HuH-7.5 (cell line): ENCODE results near the gene CPLX3.

Experiments
- DNase-seq: peaks from one replicate; pipeline ENCODE4 v3.0.0; 2011; ENCODE audit warnings: low spot score

CPLX3 gene

GRCh38 chr15:74788042-74788682, 38.3 kb upstream of the CPLX3 start:
- no peak for DNase-seq

GRCh38 chr15:74788683-74789151, 37.7 kb upstream of the CPLX3 start:
- DNase-seq: no peak

- DNase-seq: no peak
These were observed 37.2 kb upstream of the CPLX3 start for GRCh38 chr15:74789171-74789631.

GRCh38 chr15:74789741-74790079, 36.7 kb upstream of the CPLX3 start:
- no peak for DNase-seq

GRCh38 chr15:74790080-74790916, 36.1 kb upstream of the CPLX3 start:
- DNase-seq: no peak

GRCh38 chr15:74791007-74791406, 35.4 kb upstream of the CPLX3 start:
- DNase-seq: no peak

GRCh38 chr15:74791667-74792066, 34.8 kb upstream of the CPLX3 start:
- no peak for DNase-seq

GRCh38 chr15:74792227-74793016, 34.0 kb upstream of the CPLX3 start:
- no peak for DNase-seq

GRCh38 chr15:74793135-74794028, 33.0 kb upstream of the CPLX3 start:
- DNase-seq: no peak

- DNase-seq: no peak
These were observed 32.0 kb upstream of the CPLX3 start for GRCh38 chr15:74794248-74794969.

GRCh38 chr15:74794970-74795349, 31.5 kb upstream of the CPLX3 start:
- DNase-seq: no peak

GRCh38 chr15:74795966-74796625, 30.3 kb upstream of the CPLX3 start:
- DNase-seq: no peak

- DNase-seq: no peak
These were observed 27.8 kb upstream of the CPLX3 start for GRCh38 chr15:74798388-74799254.

- DNase-seq: no peak
These were observed 27.1 kb upstream of the CPLX3 start for GRCh38 chr15:74799255-74799855.

- peak; percentile 98 for DNase-seq
These were observed 26.4 kb upstream of the CPLX3 start for GRCh38 chr15:74799856-74800558.

GRCh38 chr15:74800559-74801094, 25.8 kb upstream of the CPLX3 start:
- no peak for DNase-seq

GRCh38 chr15:74801311-74801997, 25.0 kb upstream of the CPLX3 start:
- no peak for DNase-seq
